ENCODE results near the gene SAP130. TPM values are rescaled to one million over a fixed set of nuclear protein-coding genes. Genes with fewer than 3 reads are reported as not detected.

SAP130 gene
- total and polyA plus RNA-seq, 2 of the 8 experiments (the other 6 are each of a cell fraction or from before 2014, with no cell fraction given) = 51.4 to 54.3 TPM

- WGBS, 2 experiments (ENCODE audit: extremely low coverage in 1 of 2, insufficient coverage in 1 of 2, insufficient read length in 1 of 2, insufficient replicate concordance in 2 of 2, low coverage in 1 of 2, low lambda C conversion rate in 2 of 2, missing lambda C conversion rate in 1 of 2) = 84% methylated on average over 3 of the region's 3 CpGs; no CpG with 5 or more reads in 1 of the 2 experiments
- TF ChIP-seq MAX (IDR thresholded peaks at IDR 0.05) (no peak), SRF (IDR thresholded peaks at IDR 0.05; ENCODE audit: low read depth, low read length) (no peak)
- DNase-seq (ENCODE audit: low read depth in 1 of 2, low spot score in 2 of 2) (no peak), FAIRE-seq (no peak)
- ChIA-PET CTCF (ENCODE audit: partially characterized antibody) (interaction anchor here (1.4 kb wide), 1 partner anchor 79 kb away, joined by 4 read pairs; no protein-coding TSS in a partner anchor), POLR2A (ENCODE audit: partially characterized antibody) (no interaction called here)
- Histone ChIP-seq H4K8ac (ENCODE audit: extremely low read depth, insufficient read depth, low read length) (no peak overlapping the region), H3K27me3 (replicated peaks in 1 of 4; ENCODE audit: control insufficient read depth in 3 of 4, extremely low read depth in 1 of 4, insufficient read depth in 3 of 4, low read length in 3 of 4) (no peaks in the 10 kb centered on the region), H2BK120ac (replicated peaks; ENCODE audit: low read depth, low read length) (no peak overlapping the region), H2AFZ (ENCODE audit: low read length) (no peak overlapping the region), H3K56ac (replicated peaks; ENCODE audit: insufficient read length, low read depth, low read length) (no peak overlapping the region), H3K27ac (ENCODE audit: low read depth, low read length) (no peak overlapping the region), H3K23ac (ENCODE audit: insufficient read length) (no peak overlapping the region), H3K79me1 (ENCODE audit: low read depth, low read length) (0 out of 2 replicates have a peak, but pooled peaks cover 2% of the 10 kb centered on the region), H3K4me2 (ENCODE audit: insufficient read depth in 1 of 2, low read depth in 2 of 2, low read length in 2 of 2) (no peak overlapping the region), H3K79me2 (ENCODE audit: control insufficient read depth in 1 of 2, insufficient read depth in 2 of 2, low read length in 2 of 2) (no peaks in the 10 kb centered on the region), H3K4ac (replicated peaks; ENCODE audit: insufficient read length, low read depth, low read length) (no peak overlapping the region), H4K20me1 (replicated peaks in 1 of 2; ENCODE audit: control insufficient read depth in 1 of 2, insufficient read depth in 2 of 2, low read length in 2 of 2) (peaks cover 0 to 8% of the 10 kb centered on the region in 2 experiments), H3K14ac (ENCODE audit: insufficient read length) (no peak overlapping the region), H4K91ac (replicated peaks; ENCODE audit: insufficient read length, low read length) (no peak overlapping the region), H3K18ac (ENCODE audit: extremely low read depth, low read length) (no peak overlapping the region), H3K23me2 (ENCODE audit: low read depth, low read length) (no peaks in the 10 kb centered on the region), H2BK15ac (ENCODE audit: low read length) (no peak overlapping the region), H2BK20ac (ENCODE audit: low read length) (no peak overlapping the region), H4K5ac (ENCODE audit: insufficient read length, low read depth, low read length) (no peak overlapping the region), H2BK5ac (ENCODE audit: low read depth, low read length) (no peak overlapping the region), H3K36me3 (ENCODE audit: control insufficient read depth in 2 of 4, insufficient read depth in 4 of 4, low read length in 3 of 4) (peaks cover 38 to 73% (median 57%) of the 10 kb centered on the region in 4 experiments), H3K4me3 (ENCODE audit: extremely low read depth in 1 of 4, insufficient read depth in 2 of 4, low read depth in 3 of 4, low read length in 4 of 4) (no peak overlapping the region), H3K4me1 (replicated peaks in 1 of 4; ENCODE audit: control insufficient read depth in 3 of 4, insufficient read depth in 4 of 4, low read length in 3 of 4) (no peaks in the 10 kb centered on the region), H3K9me3 (ENCODE audit: insufficient read depth in 2 of 2, low read depth in 1 of 2, low read length in 1 of 2) (no peaks in the 10 kb centered on the region), H3K9ac (replicated peaks in 1 of 4; ENCODE audit: extremely low read depth in 1 of 4, low read depth in 3 of 4, low read length in 3 of 4) (no peak overlapping the region), H2AK5ac (ENCODE audit: low read depth, low read length) (no peak overlapping the region), H2BK12ac (ENCODE audit: low read depth, low read length) (no peak overlapping the region)
These were observed 43.3 kb downstream of the SAP130 start for GRCh38 chr2:127984551-127984950.

All from H1 (cell line).